ENCODE results near the gene TRAF2. TPM values are rescaled to one million over a fixed set of nuclear protein-coding genes. Genes with fewer than 3 reads are reported as not detected.

TRAF2 gene
- total and polyA plus RNA-seq, 2 of the 4 experiments (the other 2 are of a cell fraction) = 6.6 to 12.0 TPM

- Histone ChIP-seq H2BK15ac (ENCODE audit: low read depth, low read length) (no peak overlapping the region), H3K79me1 (ENCODE audit: low read depth in 1 of 2, low read length in 2 of 2) (no peaks in the 10 kb centered on the region), H3K56ac (ENCODE audit: extremely low read depth, insufficient read depth, low read length) (no peak overlapping the region), H2AK9ac (replicated peaks; ENCODE audit: low read depth, low read length, poor library complexity) (no peak overlapping the region), H3K23ac (ENCODE audit: low read depth, low read length) (no peak overlapping the region), H4K5ac (ENCODE audit: low read depth, low read length) (no peak overlapping the region), H3K27ac (ENCODE audit: insufficient read depth, low read length) (no peak overlapping the region), H4K8ac (ENCODE audit: low read depth in 2 of 2, low read length in 2 of 2) (no peak overlapping the region), H4K20me1 (ENCODE audit: insufficient read depth, low read length) (no peaks in the 10 kb centered on the region), H2BK120ac (ENCODE audit: low read depth, low read length) (no peak overlapping the region), H2BK5ac (ENCODE audit: low read depth, low read length, poor library complexity, severe bottlenecking) (no peak overlapping the region), H3K4me3 (ENCODE audit: insufficient read depth, low read depth, low read length) (no peak overlapping the region), H4K91ac (ENCODE audit: insufficient read depth, low read depth, low read length) (no peak overlapping the region), H2BK20ac (ENCODE audit: low read depth, low read length) (no peak overlapping the region), H3K9ac (ENCODE audit: low read depth, low read length) (no peak overlapping the region), H3K9me1 (ENCODE audit: insufficient read depth, low read length) (peaks cover 2% of the 10 kb centered on the region; the same call in 1 of the 2 replicates), H3K9me3 (ENCODE audit: control insufficient read depth, insufficient read depth, low read length) (no peaks in the 10 kb centered on the region), H3K4me1 (ENCODE audit: control insufficient read depth, insufficient read depth, low read length) (no peaks in the 10 kb centered on the region), H3K18ac (ENCODE audit: low read depth, low read length) (no peak overlapping the region), H2AK5ac (ENCODE audit: low read depth, low read length) (no peak overlapping the region), H3K27me3 (ENCODE audit: control insufficient read depth, insufficient read depth, low read length) (peaks cover 21% of the 10 kb centered on the region), H3K4ac (ENCODE audit: low read depth, low read length) (no peak overlapping the region), H3K4me2 (ENCODE audit: low read depth, low read length) (no peak overlapping the region), H3K36me3 (ENCODE audit: control insufficient read depth, insufficient read depth, low read length) (no peaks in the 10 kb centered on the region), H2AFZ (replicated peaks; ENCODE audit: low read length, poor library complexity) (no peak overlapping the region), H3K14ac (replicated peaks; ENCODE audit: low read depth, low read length) (no peak overlapping the region)
- TF ChIP-seq CEBPB (IDR thresholded peaks at IDR 0.05; ENCODE audit: low read depth, low read length) = no peak
- TF ChIP-seq CTCF (conservative IDR thresholded peaks at IDR 0.05; ENCODE audit: low read depth, low read length) = no peak
- TF ChIP-seq POLR2A (IDR thresholded peaks at IDR 0.05; ENCODE audit: low read depth, low read length) = no peak
- TF ChIP-seq FOS (IDR thresholded peaks at IDR 0.05; ENCODE audit: low read depth, low read length) = no peak
- no peak for TF ChIP-seq MAFK (IDR thresholded peaks at IDR 0.05; ENCODE audit: low read depth, low read length)
- TF ChIP-seq RAD21 (IDR thresholded peaks at IDR 0.05; ENCODE audit: low read length) = no peak
- TF ChIP-seq MXI1 (IDR thresholded peaks at IDR 0.05; ENCODE audit: borderline replicate concordance, low read depth, low read length) = no peak
- TF ChIP-seq CHD1 (IDR thresholded peaks at IDR 0.05; ENCODE audit: low read depth, low read length) = no peak
- TF ChIP-seq SMC3 (IDR thresholded peaks at IDR 0.05; ENCODE audit: low read depth, low read length) = no peak
- TF ChIP-seq USF2 (IDR thresholded peaks at IDR 0.05; ENCODE audit: low read depth, low read length) = no peak
- no peak for TF ChIP-seq NFE2L2 (IDR thresholded peaks at IDR 0.05; ENCODE audit: low read depth, low read length)
- no peak for TF ChIP-seq BHLHE40 (IDR thresholded peaks at IDR 0.05; ENCODE audit: low read depth, low read length)
- no peak for TF ChIP-seq RCOR1 (IDR thresholded peaks at IDR 0.05; ENCODE audit: insufficient replicate concordance, low read length)
- no peak for TF ChIP-seq RFX5 (IDR thresholded peaks at IDR 0.05; ENCODE audit: low read depth, low read length)
- TF ChIP-seq ELK1 (IDR thresholded peaks at IDR 0.05; ENCODE audit: borderline replicate concordance, low read depth, low read length) = no peak
- no peak for TF ChIP-seq MAZ (IDR thresholded peaks at IDR 0.05; ENCODE audit: borderline replicate concordance, low read depth, low read length)
- ChIA-PET POLR2A (ENCODE audit: unreplicated experiment) (no interaction called here), CTCF (interaction anchor here (1.0 kb wide), 1 partner anchor 12 kb away, joined by 3 read pairs; no protein-coding TSS in a partner anchor)
- dilution Hi-C loops (cut with HindIII; ENCODE audit: low sequenced_read_pairs, unreplicated experiment) = no loop called here
- WGBS, 2 experiments (ENCODE audit: extremely low coverage in 2 of 2, insufficient read length in 1 of 2) = 73% methylated on average over 15 of the region's 22 CpGs; no CpG with 5 or more reads in 1 of the 2 experiments
- DNase-seq (no peak), ATAC-seq (ENCODE audit: low read depth) (no peak)
- in situ Hi-C loops (cut with MboI; ENCODE audit: low sequenced_read_pairs) = no loop called here
- intact Hi-C loops (cut with micrococcal nuclease) = no loop called here
- BruUV-seq (replicated peaks) = no TSS peak
Observed at GRCh38 chr9:136964171-136964689, 77.9 kb downstream of the TRAF2 start.
